Activated CD4-positive, CD25-positive, alpha-beta regulatory T cell treated with anti-CD3 and anti-CD28 coated beads, Interleukin-2, amount 50 U/mL, for 16 hours (primary cell): ENCODE results near the gene DGKG.

Source experiments
- DNase-seq: peaks from one replicate; pipeline ENCODE4 v3.0.0-alpha.2; 2020; ENCODE audit warnings: low read depth, low spot score

DGKG gene

GRCh38 chr3:186319945-186320344 lies 42.1 kb downstream of the DGKG start:
- no peak for DNase-seq

DNA sequence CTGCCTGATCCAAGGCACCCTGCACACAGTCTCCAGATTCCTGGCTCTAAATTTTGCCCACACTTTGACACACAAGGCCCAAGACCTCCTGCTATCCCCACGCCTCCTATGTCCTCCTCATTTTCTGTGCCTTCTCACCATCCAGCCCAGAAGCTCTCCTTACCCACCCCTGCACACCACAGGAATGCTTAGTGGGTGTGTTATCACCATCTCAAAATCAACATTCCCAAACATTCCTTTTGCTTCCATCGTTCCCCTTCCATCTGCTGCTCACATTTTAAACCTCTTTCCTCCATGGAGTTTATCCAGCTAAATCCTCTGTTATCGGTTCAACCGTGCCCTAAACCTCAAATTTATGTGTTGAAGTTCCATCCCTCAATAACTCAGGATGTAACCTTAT lies 43.9 kb downstream of the DGKG start:
- DNase-seq: no peak

- no peak for DNase-seq
Observed at GRCh38 chr3:186317478-186317877, 44.6 kb downstream of the DGKG start.

- DNase-seq: no peak
Observed at GRCh38 chr3:186316666-186317260, 45.3 kb downstream of the DGKG start.

DNA sequence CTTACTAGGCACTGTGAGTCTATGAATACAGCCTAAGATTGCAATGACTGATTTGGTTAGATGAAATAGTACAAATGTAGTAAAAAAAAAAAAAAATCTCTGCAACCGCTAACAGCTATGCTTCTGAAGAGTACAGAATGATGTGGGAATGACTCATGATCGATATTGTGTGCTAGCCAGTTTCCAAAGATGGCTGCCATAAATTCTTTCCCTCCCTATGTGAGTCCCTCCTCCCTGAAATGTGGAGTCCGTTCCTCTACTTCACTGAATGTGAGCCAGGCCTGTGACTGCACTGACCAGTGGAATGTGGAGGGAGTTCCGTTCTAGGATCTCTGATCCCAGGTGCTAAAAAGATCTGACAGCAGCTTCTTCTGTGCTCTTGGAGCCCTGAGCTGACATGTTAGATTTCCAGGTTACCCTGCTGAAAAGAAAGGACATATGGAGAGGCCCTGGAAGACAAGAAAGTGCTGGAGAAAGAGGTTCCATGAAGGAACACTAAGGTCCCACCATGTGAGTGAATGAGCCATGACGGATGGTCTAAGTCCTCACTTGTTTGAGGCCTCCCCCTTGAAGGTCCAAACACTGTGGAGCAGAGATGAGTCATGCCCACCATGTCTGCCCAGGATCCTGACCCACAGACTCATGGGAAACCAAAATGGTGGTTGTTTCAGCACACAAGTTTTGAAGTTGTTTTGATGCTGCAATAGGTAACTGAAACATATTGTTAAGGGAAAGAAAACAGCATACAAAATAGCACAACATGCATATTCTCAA lies 46.3 kb downstream of the DGKG start:
- no peak for DNase-seq

DNA sequence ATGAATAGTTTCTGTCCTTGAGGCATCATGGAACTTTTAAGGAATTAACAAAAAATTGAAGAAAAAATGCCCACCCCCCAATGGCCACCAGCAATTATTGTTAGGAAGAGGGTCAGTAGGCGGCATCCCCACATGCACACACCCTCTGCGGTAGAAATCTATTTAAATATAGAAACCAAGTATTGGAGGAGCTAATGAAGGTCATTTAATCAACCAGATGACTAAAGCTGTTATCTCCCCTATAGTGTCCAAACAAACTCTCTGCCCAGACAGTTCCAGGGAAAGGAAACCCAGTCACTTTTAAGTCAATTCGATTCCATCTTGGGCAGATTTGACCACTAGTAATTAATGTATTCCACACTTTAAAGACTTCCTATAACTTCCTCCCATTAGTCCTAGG lies 47.1 kb downstream of the DGKG start:
- DNase-seq: no peak

DNA sequence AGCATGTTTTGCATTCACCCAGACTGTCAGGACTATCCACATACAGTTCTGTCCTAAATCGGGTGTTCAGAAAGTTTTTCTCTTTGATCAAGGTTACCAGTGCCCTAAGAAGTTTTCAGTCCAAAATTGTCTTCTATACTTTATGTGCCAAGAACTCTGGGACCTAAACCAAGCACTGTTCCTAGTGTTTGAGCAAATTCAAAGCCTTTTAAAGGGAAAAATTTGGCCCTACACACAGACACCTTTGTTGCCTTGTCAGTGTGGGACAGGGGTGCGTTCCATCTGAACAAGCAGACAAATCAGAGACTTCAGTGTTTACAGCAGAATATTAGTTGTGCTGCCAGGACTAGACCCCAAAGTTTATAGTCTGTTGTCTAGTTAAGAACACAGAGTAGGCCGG lies 50.6 kb downstream of the DGKG start:
- DNase-seq: no peak

DNA sequence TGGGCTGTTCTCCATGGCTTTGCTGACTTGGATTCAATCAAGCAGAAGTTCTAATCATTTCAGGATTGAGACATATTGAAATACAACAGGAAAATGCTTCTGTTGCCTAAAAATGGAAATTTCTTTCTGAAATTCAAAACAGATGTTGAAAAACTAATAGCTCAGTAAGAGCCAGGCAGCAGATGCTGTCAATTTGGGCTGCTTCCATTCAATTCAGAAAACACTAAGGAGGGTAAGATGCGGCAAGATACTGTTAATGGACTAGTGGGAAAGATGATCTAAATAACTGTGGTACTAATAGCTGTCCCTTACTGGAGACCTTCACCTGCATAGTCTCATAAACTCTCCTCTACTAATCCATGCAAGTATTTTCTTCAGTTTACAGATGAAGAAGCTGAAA lies 53.5 kb downstream of the DGKG start:
- DNase-seq: no peak

GRCh38 chr3:186307594-186308221 lies 54.3 kb downstream of the DGKG start:
- no peak for DNase-seq

GRCh38 chr3:186305286-186305685 lies 56.7 kb downstream of the DGKG start:
- DNase-seq: no peak

DNA sequence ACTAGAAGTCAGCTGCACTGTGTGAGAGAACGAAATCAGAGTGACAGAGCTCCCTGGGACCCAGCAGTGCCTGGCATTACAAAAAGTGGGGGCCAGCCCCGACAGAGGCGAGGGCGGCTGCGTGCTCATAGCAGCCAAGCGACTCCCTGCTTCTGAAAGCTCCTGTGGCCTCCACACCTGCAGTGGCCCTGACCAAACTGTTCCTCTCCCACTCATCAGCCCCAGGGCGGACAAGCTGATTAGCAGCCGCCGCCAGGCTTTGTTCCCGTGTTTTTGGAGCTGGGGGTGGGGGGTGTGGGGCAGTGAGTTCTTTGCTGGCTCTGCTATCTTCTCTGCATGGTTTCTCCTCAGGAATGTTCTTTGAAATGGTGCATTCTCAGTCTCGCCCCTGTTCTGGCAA lies 58.1 kb downstream of the DGKG start:
- no peak for DNase-seq

DNA sequence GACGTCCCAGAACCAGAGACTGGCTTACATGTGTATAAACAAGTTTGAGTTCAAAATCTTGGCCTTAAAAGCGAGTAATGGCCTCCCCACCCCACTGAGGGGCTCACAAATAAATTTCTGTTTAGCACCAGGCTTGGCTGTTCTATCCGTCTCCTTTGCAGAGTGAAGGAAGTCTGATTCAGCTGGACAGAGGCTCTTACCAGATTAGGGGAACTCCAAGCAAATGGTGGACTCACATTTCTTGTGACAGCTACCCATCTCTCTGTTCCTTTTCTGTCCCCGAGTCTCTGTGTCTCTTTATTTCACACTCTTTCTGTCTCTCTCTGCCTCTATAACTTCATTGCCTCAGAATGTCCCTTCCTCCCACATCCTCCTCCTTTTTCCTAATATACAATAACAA lies 62.7 kb downstream of the DGKG start:
- DNase-seq: no peak

- no peak for DNase-seq
Observed at GRCh38 chr3:186298876-186299275, 63.2 kb downstream of the DGKG start.

DNA sequence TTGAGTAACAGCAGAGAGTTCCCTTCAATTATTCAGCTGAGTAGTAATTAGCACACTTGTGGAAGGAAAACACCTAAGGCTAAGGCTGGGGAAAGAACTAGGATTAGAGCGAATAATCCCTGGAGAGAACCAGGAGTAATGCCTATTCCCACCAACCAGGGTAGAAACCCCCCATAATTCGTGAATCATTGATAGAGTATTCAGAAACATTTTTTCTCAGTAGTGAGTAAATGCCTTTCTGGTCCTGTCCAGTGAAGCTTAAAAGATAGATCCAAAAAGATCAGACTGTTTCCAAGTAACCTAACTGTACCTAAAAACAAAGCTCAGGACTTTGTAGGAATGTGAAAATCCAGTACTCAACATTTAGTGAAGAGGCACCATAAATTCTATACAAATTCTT lies 71.2 kb downstream of the DGKG start:
- no peak for DNase-seq

DNA sequence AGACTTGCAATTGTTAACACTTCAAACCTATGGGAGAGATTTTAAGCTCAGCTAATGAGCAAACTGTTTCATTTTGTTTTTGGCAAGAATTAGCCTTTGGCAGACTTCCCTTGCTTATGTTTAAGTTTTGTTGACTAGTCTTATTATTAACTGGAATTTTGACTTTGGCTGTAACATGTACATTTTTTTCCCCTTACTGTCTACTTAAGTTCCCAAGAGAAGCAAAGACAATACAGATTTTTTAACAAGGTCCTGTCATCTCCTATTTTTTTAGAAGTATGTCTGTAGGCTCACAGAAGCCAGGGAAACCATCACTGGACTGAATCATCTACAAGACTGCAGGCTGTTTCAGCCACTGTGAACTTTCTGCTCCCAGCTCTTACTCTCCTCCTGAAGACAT lies 74.3 kb downstream of the DGKG start:
- no peak for DNase-seq

DNA sequence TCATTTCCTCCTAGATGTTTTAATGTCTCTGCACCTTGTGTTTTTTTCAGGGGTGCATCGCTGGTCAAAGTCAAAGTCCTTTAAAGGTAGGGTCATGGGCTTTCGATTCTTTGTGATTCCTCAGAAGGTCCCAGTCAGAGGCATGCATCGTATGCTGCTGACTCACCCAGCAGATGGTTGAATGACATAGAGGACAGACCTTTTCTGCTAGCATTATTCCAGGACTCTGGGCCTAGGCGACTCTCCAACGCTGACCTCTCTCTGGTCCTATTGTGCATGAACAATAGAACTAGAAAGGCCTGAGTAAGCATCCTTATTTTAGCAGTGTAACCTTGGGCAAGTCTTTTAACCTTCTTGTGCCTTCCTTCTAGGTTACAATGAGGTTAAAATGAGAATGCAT lies 75.9 kb downstream of the DGKG start:
- no peak for DNase-seq

DNA sequence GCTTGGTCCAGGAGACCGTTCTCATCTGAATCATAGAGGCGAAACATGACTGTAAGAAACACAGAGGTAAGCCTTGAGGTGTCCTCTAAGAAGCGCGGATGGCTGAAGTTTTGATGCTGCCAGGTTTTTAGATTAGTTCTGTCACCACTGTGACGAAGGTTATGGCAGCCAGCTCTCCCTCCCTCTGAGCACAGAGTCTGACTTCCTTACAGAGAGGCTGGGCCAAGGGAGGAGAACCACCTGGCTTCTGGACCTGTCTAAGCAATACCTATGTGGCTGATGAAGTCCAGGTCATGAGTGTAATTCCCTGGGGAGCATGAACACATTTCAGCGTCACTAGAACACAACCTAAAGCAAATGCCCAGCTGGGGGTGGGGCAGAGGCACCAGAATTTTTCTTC lies 77.4 kb downstream of the DGKG start:
- DNase-seq: no peak

GRCh38 chr3:186284349-186284652 lies 77.7 kb downstream of the DGKG start:
- no peak for DNase-seq

DNA sequence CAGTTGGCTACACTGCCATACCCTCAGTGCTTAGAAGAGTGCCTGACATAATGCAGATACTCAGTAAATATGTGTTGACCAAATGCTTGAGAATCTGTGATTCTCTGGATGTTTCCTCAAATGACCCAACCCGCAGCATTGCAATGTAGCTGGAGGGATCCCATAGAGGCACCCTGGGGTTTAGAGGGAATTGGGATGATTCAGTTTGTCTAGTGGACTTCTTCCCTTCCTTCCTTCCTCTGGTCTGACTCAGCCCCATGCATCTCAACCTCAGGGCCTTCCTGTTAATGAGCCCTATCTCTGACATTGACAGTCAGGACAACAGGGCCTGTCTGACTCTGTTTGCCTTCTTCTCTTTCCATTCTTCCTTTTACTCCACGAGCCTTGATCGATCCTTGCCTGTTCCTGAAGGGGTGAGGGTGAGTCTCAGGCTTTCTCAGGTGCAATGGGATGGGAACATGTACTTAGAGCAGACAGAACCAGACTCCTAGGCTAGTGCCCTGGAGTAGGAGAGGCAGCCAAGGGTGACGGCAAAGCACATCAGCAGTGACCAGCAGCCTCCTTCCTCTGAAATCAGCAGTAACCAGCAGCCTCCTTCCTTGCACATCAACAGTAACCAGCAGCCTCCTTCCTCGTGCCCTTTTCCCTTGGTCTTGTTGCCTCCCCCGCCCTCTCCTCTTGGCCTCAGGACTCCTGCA lies 78.2 kb downstream of the DGKG start:
- DNase-seq: no peak

- no peak for DNase-seq
Observed at GRCh38 chr3:186283096-186283495, 78.9 kb downstream of the DGKG start.

GRCh38 chr3:186281176-186281575 lies 80.9 kb downstream of the DGKG start:
- DNase-seq: no peak

DNA sequence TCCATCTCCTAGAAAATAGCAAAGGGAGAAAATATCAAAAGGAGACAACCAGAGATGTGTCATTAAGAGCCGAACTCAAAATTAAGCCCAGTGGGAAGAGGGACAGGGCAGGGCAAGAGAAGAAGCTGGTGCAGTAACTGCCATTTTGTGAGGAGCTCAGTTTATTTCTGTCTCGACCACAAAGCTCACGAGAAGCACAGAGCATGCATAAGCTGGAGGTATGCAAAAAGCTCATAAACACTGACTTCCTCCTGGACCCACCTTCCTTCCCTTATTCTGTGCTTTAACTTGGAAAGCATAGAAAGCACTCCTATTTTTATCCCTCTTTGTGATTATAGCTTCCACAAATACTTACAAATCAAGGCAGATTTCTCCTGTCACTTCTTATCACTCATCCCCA lies 81.3 kb downstream of the DGKG start:
- DNase-seq: no peak
